Endothelial cell of umbilical vein (primary cell): Measurements from ENCODE around the gene ZNF428. TPM values are rescaled to one million over a fixed set of nuclear protein-coding genes. Genes with fewer than 3 reads are reported as not detected.

Experiments
- BruUV-seq: library from RNA; stranded (reverse); fragments of 400-500 nt; replicated peaks from 2 replicates; lab custom pipeline; 2021; lab: Mats Ljungman, UMichigan
- CTCF ChIA-PET: fragments of 300-600, 350-600 bp; sonication (Branson Sonifier 250); formaldehyde crosslinking; loops from one replicate; lab custom pipeline; 2021; ENCODE audit warnings: antibody characterized with exemption, inconsistent platforms; lab: Charles Lee
- POLR2A ChIA-PET: fragments of 300-600, 350-600 bp; sonication (Branson Sonifier 250); formaldehyde crosslinking; loops from one replicate; lab custom pipeline; 2021; ENCODE audit warnings: antibody characterized with exemption, inconsistent platforms; lab: Charles Lee
- DNase-seq: peaks from one replicate; pipeline ENCODE4 v3.0.0-alpha.2; 2011; ENCODE audit warnings: low read depth, low spot score
- FAIRE-seq: peaks from 2 replicates; lab custom pipeline; 2011; peaks lifted over from hg19 to GRCh38; lab: Jason Lieb, UNC
- H2AFZ ChIP-seq: 2 replicates; pipeline ENCODE4 v1.6.0; 2012; ENCODE audit warnings: low read depth, low read length, control low read depth, inconsistent platforms
- H3K27ac ChIP-seq: 2 replicates; pipeline ENCODE4 v1.5.1; 2011; ENCODE audit warnings: low read depth, mild to moderate bottlenecking, control low read depth, low read length, moderate library complexity; ENCODE audit not compliant: insufficient read depth
- H3K27me3 ChIP-seq, 2 experiments: 2 replicates each; pipeline versions ENCODE4 v1.6.0 to v1.6.1; 2011; ENCODE audit warnings: low read length in 2 of 2, mixed read lengths in 1 of 2; ENCODE audit not compliant: control insufficient read depth in 2 of 2, insufficient read depth in 2 of 2
- H3K36me3 ChIP-seq, 2 experiments: 2 replicates in 1 of 2; 3 replicates in 1 of 2; pipeline ENCODE4 v1.5.1; 2011; ENCODE audit warnings: low read length in 2 of 2, mild to moderate bottlenecking in 1 of 2, moderate library complexity in 1 of 2; ENCODE audit not compliant: control insufficient read depth in 2 of 2, insufficient read depth in 2 of 2; ENCODE audit errors: extremely low read depth in 1 of 2
- H3K4me1 ChIP-seq: 3 replicates; pipeline ENCODE4 v1.5.1; 2011; ENCODE audit warnings: mild to moderate bottlenecking, low read length; ENCODE audit not compliant: control insufficient read depth, insufficient read depth; ENCODE audit errors: extremely low read depth
- H3K4me2 ChIP-seq: 2 replicates; pipeline ENCODE4 v1.6.1; 2011; ENCODE audit warnings: low read length, control low read depth, mixed read lengths; ENCODE audit not compliant: insufficient read depth
- H3K4me3 ChIP-seq, 3 experiments: fragments of 200-600 bp in 1 of 3; sonication (generic), shearing (Covaris generic) in 1 of 3; replicated peaks in 1 of 3; 2 replicates each; pipeline ENCODE4 v1.5.1; 2011 to 2016; ENCODE audit warnings: control low read depth in 3 of 3, low read length in 3 of 3, mild to moderate bottlenecking in 2 of 3, inconsistent platforms in 1 of 3, low read depth in 1 of 3, moderate library complexity in 1 of 3; ENCODE audit not compliant: insufficient read depth in 1 of 3
- H3K79me2 ChIP-seq: 2 replicates; pipeline ENCODE4 v1.6.0; 2012; ENCODE audit warnings: low read length, inconsistent platforms; ENCODE audit not compliant: control insufficient read depth, insufficient read depth
- H3K9ac ChIP-seq: replicated peaks from 2 replicates; pipeline ENCODE3; 2011; ENCODE audit warnings: low read length, control low read depth; ENCODE audit not compliant: insufficient read depth; ENCODE audit errors: extremely low read depth
- H3K9me1 ChIP-seq: replicated peaks from 3 replicates; pipeline ENCODE4 v1.6.0; 2011; ENCODE audit warnings: mild to moderate bottlenecking, low read length; ENCODE audit not compliant: control insufficient read depth, insufficient read depth; ENCODE audit errors: extremely low read depth
- H3K9me3 ChIP-seq: replicated peaks from 2 replicates; pipeline ENCODE4 v1.5.1; 2012; ENCODE audit warnings: low read length, inconsistent platforms; ENCODE audit not compliant: control insufficient read depth, insufficient read depth
- H4K20me1 ChIP-seq: replicated peaks from 2 replicates; pipeline ENCODE3; 2011; ENCODE audit warnings: mild to moderate bottlenecking, low read length; ENCODE audit not compliant: control insufficient read depth, insufficient read depth; ENCODE audit errors: extremely low read depth
- CTCF ChIP-seq, 2 donors: IDR thresholded peaks; 1 replicate in 1 of 2; 2 replicates in 1 of 2; pipeline ENCODE4 v1.5.1; 2011; ENCODE audit warnings: low read length in 2 of 2, mild to moderate bottlenecking in 2 of 2, moderate library complexity in 2 of 2, control low read depth in 1 of 2, inconsistent platforms in 1 of 2, low read depth in 1 of 2; ENCODE audit not compliant: insufficient read depth in 1 of 2; ENCODE audit errors: extremely low read depth in 1 of 2
- EZH2 ChIP-seq: IDR thresholded peaks from 2 replicates; pipeline ENCODE4 v1.6.1; 2012; ENCODE audit warnings: borderline replicate concordance, low read depth, mild to moderate bottlenecking, moderate library complexity, low read length, inconsistent platforms; ENCODE audit not compliant: severe bottlenecking
- FOS ChIP-seq: IDR thresholded peaks from 2 replicates; pipeline ENCODE4 v1.6.1; 2011; ENCODE audit warnings: mild to moderate bottlenecking, low read length, moderate library complexity, borderline replicate concordance; ENCODE audit not compliant: insufficient read depth
- GATA2 ChIP-seq: IDR thresholded peaks from 2 replicates; pipeline ENCODE4 v1.7.0; 2011; ENCODE audit warnings: low read depth, mild to moderate bottlenecking, moderate library complexity, mixed read lengths, low read length; ENCODE audit not compliant: insufficient read length, insufficient read depth
- JUN ChIP-seq: IDR thresholded peaks from 2 replicates; pipeline ENCODE4 v1.6.1; 2011; ENCODE audit warnings: borderline replicate concordance, low read depth; ENCODE audit not compliant: insufficient read length, insufficient read depth
- MYC ChIP-seq: IDR thresholded peaks from one replicate; pipeline ENCODE4 v1.6.1; 2011; ENCODE audit warnings: mild to moderate bottlenecking, low read depth, low read length
- POLR2A ChIP-seq: IDR thresholded peaks from 2 replicates; pipeline ENCODE4 v1.6.1; 2012; ENCODE audit warnings: low read depth, mild to moderate bottlenecking, control low read depth, low read length
- POLR2AphosphoS5 ChIP-seq: IDR thresholded peaks from 2 replicates; pipeline ENCODE4 v1.6.1; 2012; ENCODE audit warnings: low read depth, mild to moderate bottlenecking, control low read depth, low read length, moderate library complexity; ENCODE audit not compliant: insufficient read depth
- dilution Hi-C: fragments of 300-500 bp; cut with MboI; formaldehyde crosslinking; loops from one replicate; pipeline ENCODE4 v1.15.0; 2019; ENCODE audit warnings: low sequenced_read_pairs; ENCODE audit not compliant: extremely low pct_ligation_motif_present
- intact Hi-C: fragments of 100-400 bp; cut with micrococcal nuclease; formaldehyde crosslinking; loops from one replicate; pipeline ENCODE4 v1.10.0; 2022
- polyA plus RNA-seq, 4 experiments: library from polyadenylated mRNA; depleted of rRNA in 3 of 4; stranded (reverse) in 3 of 4; unstranded in 1 of 4; fragments of >200 nt; gene quantifications; 2 replicates each; pipeline versions ENCODE4 v1.2.1 to v1.2.3, GENCODE V29; 2011 to 2012; ENCODE audit warnings: missing spikeins in 1 of 4
- total RNA-seq: library from RNA; stranded (reverse); gene quantifications from 2 replicates; pipeline ENCODE4 v1.2.3, GENCODE V29; 2021
- TF ChIP-seq, protein P1 (sequence below): IDR thresholded peaks from 2 replicates; pipeline ENCODE4 v1.6.1; 2011; ENCODE audit not compliant: insufficient read depth, insufficient read length

ZNF428 gene
- total and polyA plus RNA-seq, 2 donors (not counting 3 experiments of a cell fraction or from before 2014, with no cell fraction given): 29.2 to 56.2 TPM

- Histone ChIP-seq H4K20me1 (no peaks in the 10 kb centered on the region), H3K9ac (no peak overlapping the region), H3K9me1 (no peaks in the 10 kb centered on the region), H3K4me1 (peaks cover 19% of the 10 kb centered on the region), H3K27me3 (no peaks in the 10 kb centered on the region), H3K4me2 (no peak overlapping the region), H3K4me3 (no peak overlapping the region), H3K36me3 (peaks cover 4 to 10% of the 10 kb centered on the region in 2 experiments), H3K79me2 (peaks cover 27% of the 10 kb centered on the region), H2AFZ (no peak overlapping the region), H3K9me3 (no peaks in the 10 kb centered on the region), H3K27ac (no peak overlapping the region)
- intact Hi-C loops: no loop called here
- ChIA-PET CTCF (interaction anchor here (1.2 to 1.7 kb wide), 3 partner anchors 62 to 210 kb away, joined by 3 to 5 read pairs (median 4); no protein-coding TSS in a partner anchor), POLR2A (no interaction called here)
- FAIRE-seq (no peak), DNase-seq (no peak)
- no TSS peak for BruUV-seq
- dilution Hi-C loops: no loop called here
- no peak for TF ChIP-seq POLR2AphosphoS5
- no peak for TF ChIP-seq CTCF (IDR thresholded peaks at IDR 0.05; ENCODE audit: extremely low read depth in 1 of 2, insufficient read depth in 1 of 2, low read depth in 1 of 2, low read length in 2 of 2)
- no peak for TF ChIP-seq POLR2A
- no peak for TF ChIP-seq JUN
- TF ChIP-seq, protein P1, sequence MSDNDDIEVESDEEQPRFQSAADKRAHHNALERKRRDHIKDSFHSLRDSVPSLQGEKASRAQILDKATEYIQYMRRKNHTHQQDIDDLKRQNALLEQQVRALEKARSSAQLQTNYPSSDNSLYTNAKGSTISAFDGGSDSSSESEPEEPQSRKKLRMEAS: no peak
- no peak for TF ChIP-seq MYC
- no peak for TF ChIP-seq FOS
- no peak for TF ChIP-seq EZH2
- TF ChIP-seq GATA2: no peak
These were observed 19.7 kb downstream of the ZNF428 start for GRCh38 chr19:43599635-43600295.
